ENCODE measurements around the gene CASP8AP2.

DNA sequence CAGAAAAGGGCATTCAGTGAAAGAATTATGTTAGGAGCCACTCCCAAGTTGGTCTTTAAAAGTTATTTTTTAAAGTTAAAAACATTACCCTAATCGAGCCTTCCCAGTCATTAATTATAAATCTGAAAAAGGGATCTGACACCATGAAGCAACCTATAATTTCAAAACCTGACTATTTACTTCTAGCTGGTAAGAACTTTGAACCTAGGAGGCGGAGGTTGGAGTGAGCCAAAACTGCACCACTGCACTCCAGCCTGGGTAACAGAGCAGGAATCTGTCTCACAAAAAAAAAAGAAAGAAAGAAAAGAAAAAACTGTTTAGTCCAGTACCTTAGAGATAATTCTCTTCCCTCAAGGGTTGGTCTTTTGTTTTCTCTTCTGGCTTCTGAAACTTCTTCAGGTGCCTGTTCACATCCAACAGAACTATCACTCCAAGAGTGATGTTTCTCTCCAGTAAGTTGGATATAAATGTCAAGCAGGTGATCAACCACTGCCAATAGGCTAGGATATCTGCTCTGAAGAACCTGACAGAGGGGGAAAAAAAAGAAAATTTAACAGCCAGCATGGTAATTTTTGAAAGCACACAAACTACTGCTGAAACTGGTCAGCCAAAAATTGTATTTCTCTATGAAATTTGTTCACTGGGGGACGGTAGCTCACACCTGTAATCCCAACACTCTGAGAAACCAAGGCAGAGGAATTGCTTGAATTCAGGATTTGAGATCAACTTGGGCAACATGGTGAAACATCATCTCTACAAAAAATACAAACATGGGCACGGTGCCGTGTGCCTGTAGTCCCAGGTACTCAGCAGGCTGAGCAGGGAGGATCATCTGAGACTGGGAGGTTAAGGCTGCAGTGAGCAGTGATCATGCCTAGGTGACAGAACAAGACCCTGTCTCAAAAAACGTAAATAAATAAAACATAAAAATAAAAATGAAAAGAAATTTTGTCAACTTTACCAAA, 48.3 kb upstream of the CASP8AP2 start:
- TF ChIP-seq, protein P1, sequence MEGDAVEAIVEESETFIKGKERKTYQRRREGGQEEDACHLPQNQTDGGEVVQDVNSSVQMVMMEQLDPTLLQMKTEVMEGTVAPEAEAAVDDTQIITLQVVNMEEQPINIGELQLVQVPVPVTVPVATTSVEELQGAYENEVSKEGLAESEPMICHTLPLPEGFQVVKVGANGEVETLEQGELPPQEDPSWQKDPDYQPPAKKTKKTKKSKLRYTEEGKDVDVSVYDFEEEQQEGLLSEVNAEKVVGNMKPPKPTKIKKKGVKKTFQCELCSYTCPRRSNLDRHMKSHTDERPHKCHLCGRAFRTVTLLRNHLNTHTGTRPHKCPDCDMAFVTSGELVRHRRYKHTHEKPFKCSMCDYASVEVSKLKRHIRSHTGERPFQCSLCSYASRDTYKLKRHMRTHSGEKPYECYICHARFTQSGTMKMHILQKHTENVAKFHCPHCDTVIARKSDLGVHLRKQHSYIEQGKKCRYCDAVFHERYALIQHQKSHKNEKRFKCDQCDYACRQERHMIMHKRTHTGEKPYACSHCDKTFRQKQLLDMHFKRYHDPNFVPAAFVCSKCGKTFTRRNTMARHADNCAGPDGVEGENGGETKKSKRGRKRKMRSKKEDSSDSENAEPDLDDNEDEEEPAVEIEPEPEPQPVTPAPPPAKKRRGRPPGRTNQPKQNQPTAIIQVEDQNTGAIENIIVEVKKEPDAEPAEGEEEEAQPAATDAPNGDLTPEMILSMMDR (IDR thresholded peaks at IDR 0.05) = no peak
- no peak for TF ChIP-seq POLR2A (IDR thresholded peaks at IDR 0.05)

Data from lower leg skin (tissue), 3 donors.